Measurements from ENCODE around the gene SLC27A2.

The SLC27A2 gene

GRCh38 chr15:50238255-50238654, 56.3 kb downstream of the SLC27A2 start:
- DNase-seq = no peak

DNA sequence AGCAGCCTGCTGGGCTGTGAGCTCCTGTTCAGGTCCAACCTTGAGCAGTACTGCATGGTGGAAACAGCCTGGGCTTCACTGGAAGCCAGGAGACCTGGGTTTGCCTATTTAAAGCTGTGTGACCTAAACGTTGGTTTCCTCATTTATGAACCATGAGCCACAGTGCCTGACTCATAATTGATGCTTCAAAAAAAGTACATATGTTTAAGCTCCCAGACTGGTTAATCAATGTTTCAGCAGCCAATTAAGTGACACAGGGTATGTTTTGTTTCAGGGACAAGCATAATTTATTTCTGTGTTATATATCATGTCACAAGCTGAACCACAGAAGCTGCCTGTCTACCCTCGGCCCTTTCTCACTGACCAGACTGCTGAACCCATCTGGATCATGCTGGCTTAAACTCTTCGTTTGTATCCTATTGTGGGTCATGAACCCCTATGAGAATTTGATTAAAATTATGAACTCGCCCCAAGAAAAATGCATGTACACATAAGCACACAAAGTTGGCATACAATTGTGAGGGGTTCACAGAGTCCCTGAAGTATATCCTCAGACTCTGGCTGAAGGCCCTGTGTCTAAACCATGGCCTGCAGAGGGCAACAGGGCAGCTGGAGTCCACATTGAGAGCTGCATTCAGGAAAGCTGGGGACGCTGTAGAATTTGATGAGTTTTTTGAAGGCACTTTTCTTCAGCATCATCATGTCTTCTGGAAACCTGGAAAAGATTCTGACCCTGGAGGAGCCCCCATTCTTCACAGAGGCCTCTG, 59.9 kb downstream of the SLC27A2 start:
- DNase-seq = no peak

- no peak for DNase-seq
Measured at GRCh38 chr15:50244153-50244552, 62.2 kb downstream of the SLC27A2 start.

- no peak for DNase-seq
Measured at GRCh38 chr15:50244959-50245624, 63.1 kb downstream of the SLC27A2 start.

DNA sequence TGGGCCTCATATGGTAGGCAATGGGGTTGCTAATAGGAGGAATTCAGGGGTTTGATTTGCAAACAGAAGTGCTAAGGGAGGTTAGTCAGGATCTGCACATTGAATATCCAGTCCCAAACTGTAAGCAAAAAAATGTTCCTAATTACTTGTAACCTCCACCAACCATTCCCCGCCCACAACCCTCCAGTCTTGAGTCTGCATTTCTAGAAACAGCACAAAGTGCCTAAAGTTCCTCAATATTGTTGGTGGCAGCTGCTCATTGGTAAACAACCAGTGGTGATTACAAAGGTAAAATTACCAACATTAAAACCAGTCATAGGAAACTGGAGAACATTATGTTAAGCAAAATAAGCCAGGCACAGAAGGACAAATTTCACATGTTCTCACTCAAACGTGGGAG, 64.6 kb downstream of the SLC27A2 start:
- no peak for DNase-seq

DNA sequence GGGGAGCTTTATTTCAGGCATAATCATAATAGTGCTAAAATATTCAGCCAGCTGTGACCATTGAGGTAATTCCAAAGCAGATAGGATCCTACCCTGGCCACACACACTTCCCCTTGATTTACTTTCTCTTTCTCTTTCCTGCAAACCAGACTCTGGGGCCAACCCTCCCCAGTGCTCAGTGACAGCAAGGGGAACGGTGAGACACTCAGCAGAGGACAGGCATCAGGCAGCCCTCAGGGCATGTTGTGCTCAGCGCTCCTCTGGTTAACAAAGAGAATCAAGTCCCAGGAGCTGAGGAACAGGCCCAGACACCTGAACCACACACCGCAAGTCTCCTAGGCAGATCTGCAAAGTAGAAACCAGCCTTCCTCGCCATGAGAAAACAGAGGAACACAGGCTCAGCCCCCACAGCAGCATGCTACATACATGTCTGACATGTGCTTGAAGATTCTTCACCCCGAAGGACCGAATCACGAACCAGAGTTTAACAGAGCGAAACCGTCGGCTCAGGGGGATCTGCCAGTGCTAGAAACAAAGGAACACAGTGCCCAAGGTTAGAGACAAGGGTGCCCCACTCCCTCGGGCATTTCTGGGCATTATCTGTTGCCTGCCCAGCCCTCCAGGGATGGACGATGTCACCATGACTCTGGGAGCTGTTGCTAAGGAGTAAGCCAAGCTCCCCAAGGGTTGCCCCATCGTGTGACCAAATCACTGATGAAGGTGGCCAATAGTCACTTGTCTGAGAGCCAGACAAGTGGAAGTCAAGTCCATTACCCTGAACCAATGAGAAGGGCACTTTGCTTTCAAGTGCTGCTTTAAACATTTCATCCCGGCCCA, 66.0 kb downstream of the SLC27A2 start:
- DNase-seq = no peak

- DNase-seq = no peak
Measured at GRCh38 chr15:50248994-50249582, 67.1 kb downstream of the SLC27A2 start.

GRCh38 chr15:50249704-50250103, 67.7 kb downstream of the SLC27A2 start:
- no peak for DNase-seq

DNA sequence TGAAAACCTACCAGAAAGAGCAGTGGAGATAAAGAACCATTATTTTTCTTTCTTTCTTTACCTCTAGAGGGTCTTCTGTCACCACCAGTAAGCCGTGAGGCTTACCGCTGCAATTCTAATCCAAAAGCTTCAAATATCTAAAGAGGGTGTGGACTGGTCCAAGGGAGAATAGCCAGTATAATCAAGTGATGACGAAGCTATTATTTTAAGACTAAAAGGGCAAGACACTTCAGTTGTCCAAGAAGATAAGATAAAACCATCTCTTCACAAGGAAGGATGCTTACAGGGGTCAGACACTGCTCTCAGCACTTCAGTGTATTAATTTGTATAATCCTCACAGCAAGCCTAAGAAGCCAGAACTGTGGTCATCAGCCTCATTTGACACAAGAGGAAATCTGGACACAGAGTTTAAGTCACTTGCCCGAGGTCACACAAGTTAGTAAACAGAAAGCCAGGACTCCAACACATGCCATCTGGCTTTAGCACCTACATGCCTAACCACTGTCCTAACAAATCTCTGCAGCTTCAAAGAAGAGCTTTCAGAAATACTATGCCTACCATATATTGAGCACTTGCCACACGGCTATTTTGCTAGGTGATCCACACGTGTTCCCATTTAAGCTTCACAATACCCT, 68.9 kb downstream of the SLC27A2 start:
- no peak for DNase-seq

DNA sequence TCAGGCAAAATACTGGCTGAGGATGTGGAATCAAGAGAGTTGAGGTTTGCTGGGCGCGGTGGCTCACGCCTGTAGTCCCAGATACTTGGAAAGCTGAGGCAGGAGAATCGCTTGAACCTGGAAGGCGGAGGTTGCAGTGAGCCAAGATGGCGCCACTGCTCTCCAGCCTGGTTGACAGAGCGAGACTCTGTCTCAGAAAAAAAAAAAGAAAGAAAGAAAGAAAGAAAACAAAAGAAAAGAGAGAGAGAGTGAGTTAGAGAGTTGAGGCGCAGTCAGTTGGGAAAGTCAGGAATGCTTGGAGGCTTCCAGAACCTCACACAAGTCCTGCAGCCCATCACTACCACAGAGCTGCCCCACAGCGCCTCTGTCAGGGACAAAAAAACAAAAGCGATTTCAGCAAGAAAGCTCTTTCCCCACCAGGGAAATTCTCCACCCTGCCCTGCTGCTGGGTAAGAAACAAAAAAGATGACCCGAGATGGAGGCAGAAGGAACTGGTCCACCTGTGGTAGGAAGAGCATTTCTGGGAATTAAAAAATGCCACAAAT, 69.7 kb downstream of the SLC27A2 start:
- DNase-seq = no peak

DNA sequence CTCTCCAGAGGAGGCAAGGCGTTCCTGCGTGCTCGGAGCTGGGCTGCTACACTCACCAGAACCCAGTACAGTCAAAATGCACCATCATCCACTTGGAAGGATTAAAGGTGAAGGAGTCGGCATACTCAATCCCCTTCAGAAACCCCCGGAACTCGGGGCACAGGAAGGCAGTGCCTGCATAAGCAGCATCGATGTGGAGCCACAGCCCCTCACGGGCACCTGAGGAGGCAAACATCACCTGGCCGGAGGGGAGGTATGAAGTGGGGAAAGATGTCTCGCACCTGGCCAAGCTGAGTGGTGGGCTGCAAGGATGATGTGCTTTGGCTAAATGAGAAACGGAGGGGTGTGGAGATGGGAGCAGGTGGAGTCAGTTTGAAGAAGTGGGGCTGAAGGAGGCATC, 70.6 kb downstream of the SLC27A2 start:
- no peak for DNase-seq

GRCh38 chr15:50256188-50257041, 74.4 kb downstream of the SLC27A2 start:
- no peak for DNase-seq

DNA sequence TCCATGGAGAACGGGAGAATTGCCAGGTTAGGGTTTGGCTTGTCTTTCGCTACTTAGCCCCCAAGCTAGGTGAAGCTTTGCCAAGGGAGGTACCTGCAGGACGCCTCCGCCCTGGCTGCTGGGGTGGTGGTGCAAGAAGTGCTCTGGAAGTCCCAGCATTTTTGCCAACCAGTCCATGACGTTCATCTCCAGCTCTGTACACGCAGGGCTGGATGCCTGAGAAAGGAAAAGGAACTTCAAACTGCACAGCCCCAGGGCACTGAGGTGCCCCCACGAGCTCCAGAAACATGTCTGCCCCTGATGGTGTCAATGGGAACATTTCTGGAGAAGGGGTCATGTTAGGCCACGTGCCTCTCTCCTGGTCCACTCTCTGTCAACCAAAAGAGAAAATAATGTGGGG, 75.3 kb downstream of the SLC27A2 start:
- no peak for DNase-seq

DNA sequence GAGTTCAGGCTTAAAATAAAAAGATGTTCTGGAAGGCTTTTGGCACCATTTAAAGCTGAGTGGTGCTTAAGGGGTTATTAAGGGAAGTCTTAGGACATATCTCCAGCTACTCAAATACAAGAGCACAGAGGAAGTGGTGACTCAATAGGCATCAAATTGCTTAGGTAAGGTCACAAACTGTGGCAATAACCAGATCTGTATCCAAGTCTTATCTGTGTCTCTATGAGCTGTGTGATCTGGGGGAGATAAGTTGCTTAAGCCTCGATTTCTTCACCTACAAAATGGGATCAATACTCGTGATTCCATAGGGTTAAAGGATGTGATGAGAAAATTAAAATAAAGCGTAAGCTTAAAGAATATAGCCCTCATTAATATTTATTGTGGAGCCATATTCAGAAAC, 75.9 kb downstream of the SLC27A2 start:
- DNase-seq = no peak

GRCh38 chr15:50259276-50259675, 77.3 kb downstream of the SLC27A2 start:
- DNase-seq = no peak

DNA sequence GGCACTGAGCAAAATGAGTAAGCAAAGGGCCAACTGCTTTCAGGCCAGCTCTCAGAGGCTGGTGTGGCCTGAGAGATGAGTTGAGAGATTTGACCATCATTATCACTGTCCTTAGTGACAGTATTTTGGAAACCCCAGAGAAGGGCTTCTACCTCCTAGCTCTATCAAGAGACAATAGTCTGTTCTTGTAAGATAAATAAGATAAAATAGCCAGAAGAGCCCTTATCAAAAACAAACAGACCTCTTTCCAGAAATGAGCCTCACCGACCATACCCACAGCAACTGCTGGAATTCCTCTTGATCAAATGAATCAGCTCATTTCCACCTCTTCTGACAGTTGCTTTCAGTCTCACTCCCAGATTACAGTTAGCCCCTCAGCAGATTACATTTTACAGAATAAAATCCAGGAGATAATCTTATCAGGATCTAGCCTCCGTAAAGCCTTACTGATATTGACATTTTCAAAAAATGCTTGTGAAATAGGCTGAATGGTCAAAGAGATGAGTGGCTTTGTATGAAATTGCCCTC, 79.0 kb downstream of the SLC27A2 start:
- DNase-seq = no peak

GRCh38 chr15:50261981-50262380, 80.0 kb downstream of the SLC27A2 start:
- no peak for DNase-seq

- no peak for DNase-seq
Measured at GRCh38 chr15:50262533-50262932, 80.5 kb downstream of the SLC27A2 start.

DNA sequence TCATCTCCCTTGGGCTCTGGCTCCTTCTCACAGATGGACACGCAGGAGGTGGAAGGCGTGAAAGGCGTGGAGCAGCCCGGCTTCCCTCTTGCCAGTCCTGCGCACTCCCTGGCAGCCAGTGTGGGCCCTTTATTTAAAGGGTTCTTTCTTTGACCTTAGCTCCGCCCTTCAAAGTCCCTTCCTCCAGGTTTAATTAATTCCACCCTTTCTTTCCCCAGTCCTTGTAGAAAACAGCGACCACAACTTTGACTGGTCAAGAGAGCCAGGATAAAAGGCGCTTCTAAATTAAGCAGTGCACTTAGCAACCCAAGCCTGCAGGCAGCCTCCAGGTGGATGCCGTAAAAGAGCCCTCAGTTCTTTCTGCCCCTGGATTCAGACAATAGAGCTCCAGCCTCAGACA, 83.6 kb downstream of the SLC27A2 start, which contains the start of gene HDC:
TSS of gene HDC (minus strand) at position 107 of the 400 bp plus-strand sequence. CDS start at position 4, 103 bp downstream.
- DNase-seq = no peak

GRCh38 chr15:50267577-50267976, 85.6 kb downstream of the SLC27A2 start:
- DNase-seq = no peak
